ENCODE measurements around the gene TLE4. TPM values are rescaled to one million over a fixed set of nuclear protein-coding genes. Genes with fewer than 3 reads are reported as not detected.

The TLE4 gene
- total and polyA plus RNA-seq, 2 donors from 2014 or later = 5.5 to 35.7 TPM

DNA sequence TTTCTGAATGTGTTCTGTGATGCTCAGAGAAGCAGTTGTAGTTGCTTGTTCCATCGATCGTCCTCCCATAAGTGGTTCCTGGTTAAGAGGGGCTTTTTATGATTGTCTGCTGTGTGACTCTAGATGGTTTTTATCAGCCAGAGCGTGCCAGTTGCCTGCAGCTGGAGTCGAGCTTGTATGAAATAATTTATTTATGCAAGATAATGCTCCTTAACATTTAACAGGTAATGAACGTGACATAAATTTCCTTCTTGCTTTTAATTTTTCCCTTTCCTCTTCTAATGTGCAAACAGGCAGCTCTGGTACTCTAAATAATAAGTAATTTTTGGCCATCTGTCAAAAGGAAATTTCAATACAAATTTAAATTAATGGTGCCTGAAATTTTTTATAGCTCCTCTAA lies 84.4 kb downstream of the TLE4 start:
- intact Hi-C loops (cut with DNase I) = no loop called here

DNA sequence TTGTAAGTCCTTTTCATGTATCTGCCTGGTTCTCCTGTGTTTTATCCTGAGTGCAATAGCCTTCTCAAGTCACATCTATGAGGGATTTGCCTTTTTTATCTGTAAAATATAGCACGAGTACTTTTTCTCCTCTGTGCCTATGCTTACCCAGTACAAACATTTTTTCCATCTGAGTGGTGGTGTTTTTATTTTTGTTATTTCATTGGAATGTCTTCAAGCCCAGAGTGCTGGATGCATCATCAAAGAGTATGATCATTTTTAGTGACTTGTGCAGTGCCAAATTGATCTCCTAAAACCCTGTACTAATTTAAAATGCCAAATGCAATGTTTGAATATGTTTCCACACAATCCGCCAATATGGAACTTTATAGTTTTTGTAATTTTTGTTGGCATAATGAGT lies 86.1 kb downstream of the TLE4 start:
- Histone ChIP-seq H3K9me3 (ENCODE audit: control insufficient read depth in 2 of 3, insufficient read depth in 1 of 3, low read length in 3 of 3) (no peaks in the 10 kb centered on the region), H3K9ac (ENCODE audit: low read length in 3 of 3) (no peak overlapping the region), H3K27me3 (ENCODE audit: control insufficient read depth, insufficient read depth, low read length) (no peaks in the 10 kb centered on the region), H3K27ac (ENCODE audit: low read depth in 2 of 2, low read length in 2 of 2) (no peak overlapping the region), H3K4me3 (ENCODE audit: low read length in 3 of 3) (no peak overlapping the region), H3K36me3 (ENCODE audit: control insufficient read depth in 2 of 3, insufficient read depth in 3 of 3, low read length in 3 of 3) (peaks cover 0 to 3% (median 2%) of the 10 kb centered on the region in 3 donors), H3K4me1 (ENCODE audit: control insufficient read depth in 2 of 3, insufficient read depth in 2 of 3, low read depth in 1 of 3, low read length in 3 of 3) (peaks cover 0 to 4% (median 3%) of the 10 kb centered on the region in 3 donors)
- TF ChIP-seq, protein P1, sequence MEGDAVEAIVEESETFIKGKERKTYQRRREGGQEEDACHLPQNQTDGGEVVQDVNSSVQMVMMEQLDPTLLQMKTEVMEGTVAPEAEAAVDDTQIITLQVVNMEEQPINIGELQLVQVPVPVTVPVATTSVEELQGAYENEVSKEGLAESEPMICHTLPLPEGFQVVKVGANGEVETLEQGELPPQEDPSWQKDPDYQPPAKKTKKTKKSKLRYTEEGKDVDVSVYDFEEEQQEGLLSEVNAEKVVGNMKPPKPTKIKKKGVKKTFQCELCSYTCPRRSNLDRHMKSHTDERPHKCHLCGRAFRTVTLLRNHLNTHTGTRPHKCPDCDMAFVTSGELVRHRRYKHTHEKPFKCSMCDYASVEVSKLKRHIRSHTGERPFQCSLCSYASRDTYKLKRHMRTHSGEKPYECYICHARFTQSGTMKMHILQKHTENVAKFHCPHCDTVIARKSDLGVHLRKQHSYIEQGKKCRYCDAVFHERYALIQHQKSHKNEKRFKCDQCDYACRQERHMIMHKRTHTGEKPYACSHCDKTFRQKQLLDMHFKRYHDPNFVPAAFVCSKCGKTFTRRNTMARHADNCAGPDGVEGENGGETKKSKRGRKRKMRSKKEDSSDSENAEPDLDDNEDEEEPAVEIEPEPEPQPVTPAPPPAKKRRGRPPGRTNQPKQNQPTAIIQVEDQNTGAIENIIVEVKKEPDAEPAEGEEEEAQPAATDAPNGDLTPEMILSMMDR (IDR thresholded peaks at IDR 0.05; ENCODE audit: borderline replicate concordance, extremely low read depth, insufficient read depth) = no peak
- FAIRE-seq = no peak
- no peak for DNase-seq
- intact Hi-C loops (cut with DNase I) = no loop called here

More for the DNA sequence above, 84.4 kb downstream of the TLE4 start:
- Histone ChIP-seq H3K4me3 (ENCODE audit: low read length in 3 of 3) (no peak overlapping the region), H3K9ac (ENCODE audit: low read length in 3 of 3) (no peak overlapping the region), H3K27ac (ENCODE audit: low read depth in 2 of 2, low read length in 2 of 2) (no peak overlapping the region), H3K27me3 (ENCODE audit: control insufficient read depth, insufficient read depth, low read length) (no peaks in the 10 kb centered on the region), H3K36me3 (ENCODE audit: control insufficient read depth in 2 of 3, insufficient read depth in 3 of 3, low read length in 3 of 3) (peaks cover 0 to 6% (median 2%) of the 10 kb centered on the region in 3 donors), H3K9me3 (ENCODE audit: control insufficient read depth in 2 of 3, insufficient read depth in 1 of 3, low read length in 3 of 3) (no peaks in the 10 kb centered on the region), H3K4me1 (ENCODE audit: control insufficient read depth in 2 of 3, insufficient read depth in 2 of 3, low read depth in 1 of 3, low read length in 3 of 3) (no peaks in the 10 kb centered on the region)
- FAIRE-seq (no peak), DNase-seq (no peak)
- TF ChIP-seq, protein P1 (IDR thresholded peaks at IDR 0.05; ENCODE audit: borderline replicate concordance, extremely low read depth, insufficient read depth) = no peak

DNA sequence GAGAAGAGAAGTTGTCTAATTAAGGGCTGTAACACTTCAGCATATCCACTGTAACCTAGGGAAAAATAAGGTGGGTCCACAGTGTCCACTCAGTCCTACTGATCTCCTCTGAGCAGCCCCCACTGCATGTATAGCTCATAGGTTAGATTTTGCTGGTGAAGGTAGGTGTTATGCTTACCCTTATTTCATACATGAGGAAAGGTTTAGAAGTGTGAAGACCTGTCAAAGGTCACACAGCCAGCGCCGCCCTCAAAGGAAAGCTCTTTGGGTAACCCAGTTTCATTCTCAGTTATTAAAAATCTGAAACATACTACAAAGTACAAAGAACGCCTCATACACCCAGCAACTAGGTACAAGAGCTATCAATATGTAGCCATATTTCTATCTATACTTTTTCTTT lies 87.2 kb downstream of the TLE4 start:
- intact Hi-C loops (cut with DNase I) = no loop called here
- Histone ChIP-seq H3K9me3 (ENCODE audit: control insufficient read depth in 2 of 3, insufficient read depth in 1 of 3, low read length in 3 of 3) (no peaks in the 10 kb centered on the region), H3K9ac (ENCODE audit: low read length in 3 of 3) (no peak overlapping the region), H3K4me3 (ENCODE audit: low read length in 3 of 3) (no peak overlapping the region), H3K27ac (ENCODE audit: low read depth in 2 of 2, low read length in 2 of 2) (no peak overlapping the region), H3K27me3 (ENCODE audit: control insufficient read depth, insufficient read depth, low read length) (no peaks in the 10 kb centered on the region), H3K4me1 (ENCODE audit: control insufficient read depth in 2 of 3, insufficient read depth in 2 of 3, low read depth in 1 of 3, low read length in 3 of 3) (peaks cover 3 to 5% (median 4%) of the 10 kb centered on the region in 3 donors), H3K36me3 (ENCODE audit: control insufficient read depth in 2 of 3, insufficient read depth in 3 of 3, low read length in 3 of 3) (peaks cover 0 to 3% (median 2%) of the 10 kb centered on the region in 3 donors)
- FAIRE-seq (no peak), DNase-seq (no peak)
- TF ChIP-seq, protein P1 (IDR thresholded peaks at IDR 0.05; ENCODE audit: borderline replicate concordance, extremely low read depth, insufficient read depth) = no peak

DNA sequence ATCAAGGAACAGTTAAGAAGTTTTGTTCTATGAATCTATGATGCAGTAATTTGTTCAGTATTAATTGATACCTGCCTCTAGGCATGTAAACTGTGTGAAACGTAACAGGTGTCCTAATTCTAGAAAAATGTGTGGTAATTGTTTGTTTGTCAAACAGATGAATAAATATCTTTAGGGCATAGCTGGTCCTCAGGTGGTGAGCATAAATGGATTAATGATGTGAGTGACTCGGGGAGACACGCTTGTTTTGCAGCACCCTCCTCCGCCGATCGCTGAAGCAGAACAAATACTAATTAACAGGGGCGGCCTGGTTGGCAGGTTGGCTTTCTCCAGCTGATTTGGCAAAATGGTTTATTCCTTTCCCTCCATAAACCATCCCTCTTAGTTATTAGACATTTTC lies 88.8 kb downstream of the TLE4 start:
- H3K27me3 ChIP-seq (ENCODE audit: control insufficient read depth, insufficient read depth, low read length) = no peaks in the 10 kb centered on the region
- FAIRE-seq = no peak
- TF ChIP-seq, protein P1 (IDR thresholded peaks at IDR 0.05; ENCODE audit: borderline replicate concordance, extremely low read depth, insufficient read depth) = no peak
- H3K27ac ChIP-seq (ENCODE audit: low read depth in 2 of 2, low read length in 2 of 2) = no peak overlapping the region
- peaks cover 3 to 5% (median 4%) of the 10 kb centered on the region in 3 donors for H3K4me1 ChIP-seq (ENCODE audit: control insufficient read depth in 2 of 3, insufficient read depth in 2 of 3, low read depth in 1 of 3, low read length in 3 of 3)
- H3K9ac ChIP-seq (ENCODE audit: low read length in 3 of 3) = no peak overlapping the region
- H3K36me3 ChIP-seq (ENCODE audit: control insufficient read depth in 2 of 3, insufficient read depth in 3 of 3, low read length in 3 of 3) = peaks cover 0 to 3% (median 2%) of the 10 kb centered on the region in 3 donors
- H3K9me3 ChIP-seq (ENCODE audit: control insufficient read depth in 2 of 3, insufficient read depth in 1 of 3, low read length in 3 of 3) = no peaks in the 10 kb centered on the region
- no peak overlapping the region for H3K4me3 ChIP-seq (ENCODE audit: low read length in 3 of 3)
- intact Hi-C loops (cut with DNase I) = no loop called here
- peak in 3 of 5 donors; percentile 27 to 57 (median 41) for DNase-seq
